Ishikawa (cell line): ENCODE measurements around the gene UGDH.

Experiments used
- CEBPB ChIP-seq: IDR thresholded peaks from 2 replicates; pipeline ENCODE4 v1.6.1; 2012
- CREB1 ChIP-seq: IDR thresholded peaks from 2 replicates; pipeline ENCODE4 v1.6.1; 2012; ENCODE audit warnings: low read depth
- EGR1 ChIP-seq: IDR thresholded peaks from 2 replicates; pipeline ENCODE4 v1.6.1; 2012
- EP300 ChIP-seq: IDR thresholded peaks from 2 replicates; pipeline ENCODE4 v1.6.1; 2012; ENCODE audit warnings: borderline replicate concordance
- FOXM1 ChIP-seq: IDR thresholded peaks from 2 replicates; pipeline ENCODE4 v1.6.1; 2012; ENCODE audit warnings: low read depth, borderline replicate concordance
- MAX ChIP-seq: IDR thresholded peaks from 2 replicates; pipeline ENCODE4 v1.6.1; 2012
- NFIC ChIP-seq: IDR thresholded peaks from 2 replicates; pipeline ENCODE4 v1.6.1; 2012
- RAD21 ChIP-seq: IDR thresholded peaks from 2 replicates; pipeline ENCODE4 v1.6.1; 2012; ENCODE audit warnings: low read depth
- REST ChIP-seq: IDR thresholded peaks from 2 replicates; pipeline ENCODE4 v1.6.1; 2012; ENCODE audit warnings: low read depth, mild to moderate bottlenecking
- TAF1 ChIP-seq: IDR thresholded peaks from 2 replicates; pipeline ENCODE4 v1.6.1; 2012; ENCODE audit warnings: low read depth, mild to moderate bottlenecking
- TCF12 ChIP-seq: IDR thresholded peaks from 2 replicates; pipeline ENCODE4 v1.6.1; 2012; ENCODE audit warnings: low read depth
- TEAD4 ChIP-seq: IDR thresholded peaks from 2 replicates; pipeline ENCODE4 v1.6.1; 2012
- USF1 ChIP-seq: IDR thresholded peaks from 2 replicates; pipeline ENCODE4 v1.6.1; 2012
- YY1 ChIP-seq: IDR thresholded peaks from 2 replicates; pipeline ENCODE4 v1.6.1; 2012; ENCODE audit warnings: low read depth
- ZBTB7A ChIP-seq: IDR thresholded peaks from 2 replicates; pipeline ENCODE4 v1.6.1; 2012; ENCODE audit warnings: low read depth

UGDH gene

GRCh38 chr4:39486221-39486804 lies 40.9 kb downstream of the UGDH start:
- TF ChIP-seq TCF12 = no peak
- no peak for TF ChIP-seq FOXM1
- no peak for TF ChIP-seq CREB1
- TF ChIP-seq EGR1 = no peak
- no peak for TF ChIP-seq ZBTB7A
- TF ChIP-seq NFIC = no peak
- no peak for TF ChIP-seq YY1
- TF ChIP-seq CEBPB = no peak
- no peak for TF ChIP-seq RAD21

- TF ChIP-seq YY1 (no peak), RAD21 (no peak), USF1 (no peak), REST (no peak), TAF1 (no peak), NFIC (no peak), TEAD4 (no peak), CEBPB (no peak), TCF12 (no peak), EP300 (no peak), ZBTB7A (no peak), MAX (no peak), FOXM1 (no peak), EGR1 (no peak), CREB1 (no peak)
These were observed 42.5 kb downstream of the UGDH start for GRCh38 chr4:39484582-39485272.

GRCh38 chr4:39480902-39481695 lies 46.1 kb downstream of the UGDH start:
- TF ChIP-seq TEAD4 (no peak), RAD21 (no peak), TAF1 (no peak), CEBPB (no peak), YY1 (no peak), NFIC (no peak), FOXM1 (no peak), ZBTB7A (no peak), USF1 (no peak)

- TF ChIP-seq USF1 (no peak), MAX (no peak), CREB1 (no peak), ZBTB7A (no peak), TEAD4 (no peak), CEBPB (no peak), FOXM1 (no peak), TAF1 (no peak)
These were observed 47.0 kb downstream of the UGDH start for GRCh38 chr4:39480251-39480650.

GRCh38 chr4:39476187-39476895 lies 50.9 kb downstream of the UGDH start:
- no peak for TF ChIP-seq NFIC
- no peak for TF ChIP-seq YY1
- TF ChIP-seq EP300 = no peak
- TF ChIP-seq TEAD4 = no peak
- TF ChIP-seq RAD21 = no peak
- TF ChIP-seq MAX = no peak
- no peak for TF ChIP-seq TAF1
- TF ChIP-seq FOXM1 = no peak
- TF ChIP-seq REST = no peak
- TF ChIP-seq USF1 = no peak
